ENCODE data around the gene NFYB. TPM values are rescaled to one million over a fixed set of nuclear protein-coding genes. Genes with fewer than 3 reads are reported as not detected.

Gene NFYB
- total RNA-seq, 1 donor from 2014 or later, result 40.2 TPM

DNA sequence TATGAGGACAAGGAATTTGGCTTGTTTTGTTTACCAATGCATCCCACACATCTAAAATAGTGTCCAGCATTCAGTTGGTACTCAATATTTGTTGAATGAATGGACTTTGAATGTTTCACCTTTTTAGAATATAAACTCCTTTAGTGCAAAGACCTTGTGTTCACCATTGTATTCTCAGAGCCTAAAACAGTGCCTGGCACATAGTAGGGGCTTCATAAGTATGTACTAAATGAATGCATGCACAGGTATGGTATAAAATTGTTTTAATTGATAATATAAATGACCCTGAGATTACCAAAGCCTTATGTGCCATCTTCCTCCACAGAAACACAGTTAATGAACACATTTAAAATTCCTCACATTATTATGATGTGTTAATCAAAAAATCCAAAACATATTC, 5.0 kb upstream of the NFYB start:
- Mint-ChIP-seq H3K9me3 (peaks cover 3% of the 10 kb centered on the region), H3K27ac (no peak overlapping the region), H3K4me3 (no peak overlapping the region), H3K27me3 (ENCODE audit: low read depth) (no peaks in the 10 kb centered on the region), H3K4me1 (peaks cover 7% of the 10 kb centered on the region), H3K36me3 (no peaks in the 10 kb centered on the region)
- no peak for DNase-seq (ENCODE audit: low spot score in 2 of 2, unreplicated experiment in 2 of 2)
- no peak for TF ChIP-seq CTCF (IDR thresholded peaks at IDR 0.05; ENCODE audit: unreplicated experiment)

DNA sequence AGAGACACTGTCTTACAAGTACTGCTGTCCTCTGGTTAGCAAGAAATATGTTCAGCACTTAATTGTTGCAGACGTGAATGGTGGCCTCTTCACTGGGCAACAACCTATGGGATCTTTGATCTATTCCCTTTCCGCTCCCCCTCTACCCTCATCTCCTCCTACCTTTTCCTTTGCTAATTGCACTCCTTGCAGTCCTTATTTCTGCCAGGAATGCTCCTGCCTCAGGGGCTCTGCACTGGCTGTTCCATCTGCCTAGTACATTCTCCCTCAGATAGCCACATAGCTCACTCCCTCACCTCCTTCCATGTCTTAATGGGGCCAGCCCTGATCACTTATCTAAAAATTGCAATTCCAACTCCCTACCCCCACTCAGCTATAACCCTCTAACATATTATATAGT, 4.5 kb upstream of the NFYB start:
- H3K27me3 Mint-ChIP-seq (ENCODE audit: low read depth), result no peaks in the 10 kb centered on the region
- H3K36me3 Mint-ChIP-seq, result no peaks in the 10 kb centered on the region
- DNase-seq (ENCODE audit: low spot score in 2 of 2, unreplicated experiment in 2 of 2), result no peak
- no peak overlapping the region for H3K27ac Mint-ChIP-seq
- TF ChIP-seq CTCF (IDR thresholded peaks at IDR 0.05; ENCODE audit: unreplicated experiment), result no peak
- H3K4me3 Mint-ChIP-seq, result no peak overlapping the region
- H3K9me3 Mint-ChIP-seq, result peaks cover 3% of the 10 kb centered on the region
- peaks cover 7% of the 10 kb centered on the region for H3K4me1 Mint-ChIP-seq

- Mint-ChIP-seq H3K4me3 (peak overlapping the region; percentile 61), H3K27ac (peak overlapping the region; percentile 75), H3K27me3 (ENCODE audit: low read depth) (no peaks in the 10 kb centered on the region), H3K36me3 (no peaks in the 10 kb centered on the region), H3K4me1 (peaks cover 23% of the 10 kb centered on the region), H3K9me3 (peaks cover under 1% of the 10 kb centered on the region)
- DNase-seq (ENCODE audit: low spot score in 2 of 2, unreplicated experiment in 2 of 2), result no peak
- no peak for TF ChIP-seq CTCF (IDR thresholded peaks at IDR 0.05; ENCODE audit: unreplicated experiment)
Measured at GRCh38 chr12:104138797-104139152, 765 bp upstream of the NFYB start.

DNA sequence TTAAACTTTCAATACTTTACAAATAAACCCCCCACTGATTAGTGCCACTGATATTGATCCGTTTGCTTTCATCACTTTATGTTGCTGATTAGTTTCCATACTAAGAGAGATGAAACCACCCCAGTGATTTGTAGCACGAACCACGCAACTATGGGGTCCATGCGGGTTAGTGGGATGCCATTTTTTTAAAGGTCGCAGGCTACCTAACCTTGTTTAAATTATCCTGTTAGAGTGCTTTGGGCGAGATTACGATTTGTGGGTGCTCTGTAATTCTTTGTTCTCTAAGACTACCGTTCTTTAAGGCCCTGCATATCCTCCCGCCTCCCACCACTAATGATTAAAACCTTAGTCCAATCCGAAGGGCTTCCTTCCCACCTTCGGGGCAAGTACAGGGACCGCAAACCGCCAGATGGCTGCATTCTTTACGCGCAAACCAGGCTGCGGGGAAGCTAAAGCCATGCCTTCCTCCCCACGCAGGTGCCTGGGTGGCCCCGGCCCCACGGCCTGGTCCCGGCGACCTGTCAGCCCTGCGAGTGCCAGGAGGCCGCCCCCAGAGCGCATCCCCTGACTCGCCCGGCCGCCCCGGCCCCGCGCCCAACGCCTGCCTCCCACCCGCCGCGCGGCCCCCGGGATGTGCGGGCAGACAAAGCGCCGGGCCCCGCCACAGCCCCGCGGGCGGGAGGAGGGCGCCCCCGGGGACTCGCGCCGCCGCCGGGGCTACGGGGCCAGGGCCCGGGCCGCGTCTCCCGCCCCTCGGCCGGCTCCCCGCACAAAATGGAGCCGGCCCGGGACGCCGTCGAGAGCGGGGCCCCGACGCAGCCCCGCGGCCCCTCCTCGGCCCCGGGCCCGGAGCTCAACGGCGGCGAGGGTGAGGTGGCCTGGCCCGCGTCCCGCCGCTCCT, 759 bp downstream of the NFYB start:
- peaks cover 27% of the 10 kb centered on the region for H3K4me1 Mint-ChIP-seq

DNA sequence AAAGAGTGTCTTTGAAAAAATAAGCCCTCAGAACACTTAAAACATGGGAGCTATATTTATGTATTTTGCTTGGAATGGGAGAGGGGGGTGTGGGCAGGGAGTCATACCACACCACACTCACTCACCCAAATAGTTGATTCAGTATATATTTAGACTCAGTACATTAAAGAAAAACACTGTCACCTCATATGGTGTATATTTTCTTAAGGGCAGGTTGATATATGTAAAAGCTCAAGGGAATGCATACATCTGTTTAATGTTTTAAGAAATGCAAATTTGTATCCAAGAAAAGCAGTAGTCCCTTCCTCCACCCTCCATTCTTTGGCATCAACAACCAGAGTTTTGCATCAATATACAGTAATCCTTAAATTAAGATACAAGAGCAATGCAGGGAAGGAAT, 1.4 kb downstream of the NFYB start:
- peak overlapping the region; percentile 93 for H3K27ac Mint-ChIP-seq
- H3K4me3 Mint-ChIP-seq, result peak overlapping the region; percentile 84
- H3K27me3 Mint-ChIP-seq (ENCODE audit: low read depth), result no peaks in the 10 kb centered on the region
- TF ChIP-seq CTCF (IDR thresholded peaks at IDR 0.05; ENCODE audit: unreplicated experiment), result no peak
- H3K4me1 Mint-ChIP-seq, result peaks cover 30% of the 10 kb centered on the region
- no peaks in the 10 kb centered on the region for H3K9me3 Mint-ChIP-seq
- no peak for DNase-seq (ENCODE audit: low spot score in 2 of 2, unreplicated experiment in 2 of 2)
- H3K36me3 Mint-ChIP-seq, result peaks cover 3% of the 10 kb centered on the region

More for the DNA sequence above, 759 bp downstream of the NFYB start:
- Mint-ChIP-seq H3K36me3 (peaks cover under 1% of the 10 kb centered on the region), H3K4me3 (peak overlapping the region; percentile 84), H3K27ac (peak overlapping the region; percentile 93), H3K9me3 (no peaks in the 10 kb centered on the region), H3K27me3 (ENCODE audit: low read depth) (no peaks in the 10 kb centered on the region)
- TF ChIP-seq CTCF (IDR thresholded peaks at IDR 0.05; ENCODE audit: unreplicated experiment), result no peak
- peak; percentile 41 to 63 for DNase-seq (ENCODE audit: low spot score in 2 of 2, unreplicated experiment in 2 of 2)

All from mesothelial cell of epicardium (in vitro differentiated cells).